Mesothelial cell of epicardium (in vitro differentiated cells): ENCODE data around the gene STK17A. TPM values are rescaled to one million over a fixed set of nuclear protein-coding genes. Genes with fewer than 3 reads are reported as not detected.
"Not testable (repeated sequence)": the region's sequence is repeated elsewhere in the genome, so short reads cannot be mapped to it uniquely, and the experiment has no call there.

Experiments used
- DNase-seq, 2 experiments: peaks; one replicate each; pipeline ENCODE4 v3.0.0; 2021; ENCODE audit warnings: low spot score in 2 of 2; ENCODE audit not compliant: unreplicated experiment in 2 of 2
- H3K27ac Mint-ChIP-seq: 2 replicates; pipeline ENCODE4 v1.8.0; 2021; ENCODE audit warnings: mixed read lengths
- H3K27me3 Mint-ChIP-seq: 2 replicates; pipeline ENCODE4 v1.8.0; 2021; ENCODE audit warnings: low read depth, mixed read lengths
- H3K36me3 Mint-ChIP-seq: 2 replicates; pipeline ENCODE4 v1.8.0; 2021; ENCODE audit warnings: mixed read lengths
- H3K4me1 Mint-ChIP-seq: 2 replicates; pipeline ENCODE4 v1.8.0; 2021; ENCODE audit warnings: mixed read lengths
- H3K4me3 Mint-ChIP-seq: 2 replicates; pipeline ENCODE4 v1.8.0; 2021; ENCODE audit warnings: mild to moderate bottlenecking, moderate library complexity, mixed read lengths
- H3K9me3 Mint-ChIP-seq: 2 replicates; pipeline ENCODE4 v1.8.0; 2021; ENCODE audit warnings: mixed read lengths
- total RNA-seq: library from RNA; stranded (reverse); gene quantifications from 3 replicates; pipeline ENCODE4 v1.2.1, GENCODE V29; 2021
- TF ChIP-seq, protein P1 (sequence below): fragments of 200-600 bp; sonication (generic); IDR thresholded peaks from one replicate; pipeline ENCODE4 v1.5.0; 2021; ENCODE audit warnings: antibody characterized with exemption; ENCODE audit not compliant: unreplicated experiment

Gene STK17A
- total RNA-seq, 1 donor from 2014 or later = 9.3 TPM

DNA sequence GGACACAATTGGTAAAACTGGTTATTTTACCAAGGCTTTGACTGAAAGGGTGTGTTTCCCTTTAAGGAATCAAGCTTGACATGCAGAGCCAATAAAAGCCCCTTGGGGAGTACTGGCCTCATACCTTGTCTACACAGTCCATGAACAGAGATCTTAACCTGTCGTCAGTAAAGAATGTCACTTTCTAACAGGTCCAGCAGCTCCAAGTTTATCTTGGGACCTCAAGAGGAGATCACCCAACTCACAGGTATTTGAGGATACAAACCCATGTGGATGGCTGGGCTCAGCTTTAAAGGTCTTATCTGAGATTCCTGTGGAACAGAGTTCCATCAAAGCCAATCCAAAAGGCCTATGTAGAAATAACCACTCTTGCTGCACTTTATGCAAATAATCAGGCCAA lies 85.1 kb downstream of the STK17A start:
- Mint-ChIP-seq H3K27me3 (no peaks in the 10 kb centered on the region), H3K4me1 (no peaks in the 10 kb centered on the region), H3K9me3 (peaks cover 36% of the 10 kb centered on the region), H3K27ac (no peak overlapping the region), H3K36me3 (peaks cover 53% of the 10 kb centered on the region), H3K4me3 (no peak overlapping the region)
- no peak for DNase-seq
- TF ChIP-seq, protein P1, sequence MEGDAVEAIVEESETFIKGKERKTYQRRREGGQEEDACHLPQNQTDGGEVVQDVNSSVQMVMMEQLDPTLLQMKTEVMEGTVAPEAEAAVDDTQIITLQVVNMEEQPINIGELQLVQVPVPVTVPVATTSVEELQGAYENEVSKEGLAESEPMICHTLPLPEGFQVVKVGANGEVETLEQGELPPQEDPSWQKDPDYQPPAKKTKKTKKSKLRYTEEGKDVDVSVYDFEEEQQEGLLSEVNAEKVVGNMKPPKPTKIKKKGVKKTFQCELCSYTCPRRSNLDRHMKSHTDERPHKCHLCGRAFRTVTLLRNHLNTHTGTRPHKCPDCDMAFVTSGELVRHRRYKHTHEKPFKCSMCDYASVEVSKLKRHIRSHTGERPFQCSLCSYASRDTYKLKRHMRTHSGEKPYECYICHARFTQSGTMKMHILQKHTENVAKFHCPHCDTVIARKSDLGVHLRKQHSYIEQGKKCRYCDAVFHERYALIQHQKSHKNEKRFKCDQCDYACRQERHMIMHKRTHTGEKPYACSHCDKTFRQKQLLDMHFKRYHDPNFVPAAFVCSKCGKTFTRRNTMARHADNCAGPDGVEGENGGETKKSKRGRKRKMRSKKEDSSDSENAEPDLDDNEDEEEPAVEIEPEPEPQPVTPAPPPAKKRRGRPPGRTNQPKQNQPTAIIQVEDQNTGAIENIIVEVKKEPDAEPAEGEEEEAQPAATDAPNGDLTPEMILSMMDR = no peak

DNA sequence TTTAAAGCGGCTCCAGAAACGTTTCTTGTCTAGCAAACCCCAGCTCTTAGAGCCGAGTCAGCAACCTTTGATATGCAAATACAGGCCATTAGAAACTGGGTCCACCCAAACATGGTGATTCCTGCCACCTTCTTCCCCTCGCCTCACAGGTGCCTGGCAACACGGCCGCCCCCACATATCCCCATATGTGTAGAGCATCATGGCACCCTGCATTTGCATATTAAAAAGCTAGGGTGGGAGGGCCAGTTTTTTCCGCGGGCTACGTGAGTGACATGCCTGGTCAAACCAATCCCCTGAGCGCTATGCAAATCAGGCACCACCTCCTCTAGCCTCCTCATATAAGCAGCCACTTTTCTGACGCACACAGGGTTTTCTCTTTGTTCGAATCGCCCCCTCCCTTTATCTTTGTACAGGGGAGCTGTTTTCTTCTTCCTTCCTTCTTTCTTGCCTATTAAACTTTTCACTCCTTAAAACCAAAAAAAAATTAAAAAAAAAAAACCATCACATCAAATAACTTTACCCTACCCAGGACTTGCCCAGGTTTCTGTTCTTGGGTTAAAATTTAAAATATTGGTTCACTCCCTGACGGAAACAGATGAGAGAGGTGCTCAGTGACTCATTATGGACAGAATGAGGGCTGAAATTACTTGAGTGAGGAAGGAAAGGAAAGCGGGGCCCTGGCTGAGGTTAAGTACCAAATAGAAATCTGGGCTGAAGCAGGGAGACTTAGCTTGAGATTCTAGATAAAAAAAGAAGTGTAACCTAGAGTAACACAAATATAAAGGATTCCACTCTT lies 86.6 kb downstream of the STK17A start:
- Mint-ChIP-seq H3K27ac (no peak overlapping the region), H3K9me3 (peaks cover 47% of the 10 kb centered on the region)
- no peak for DNase-seq

DNA sequence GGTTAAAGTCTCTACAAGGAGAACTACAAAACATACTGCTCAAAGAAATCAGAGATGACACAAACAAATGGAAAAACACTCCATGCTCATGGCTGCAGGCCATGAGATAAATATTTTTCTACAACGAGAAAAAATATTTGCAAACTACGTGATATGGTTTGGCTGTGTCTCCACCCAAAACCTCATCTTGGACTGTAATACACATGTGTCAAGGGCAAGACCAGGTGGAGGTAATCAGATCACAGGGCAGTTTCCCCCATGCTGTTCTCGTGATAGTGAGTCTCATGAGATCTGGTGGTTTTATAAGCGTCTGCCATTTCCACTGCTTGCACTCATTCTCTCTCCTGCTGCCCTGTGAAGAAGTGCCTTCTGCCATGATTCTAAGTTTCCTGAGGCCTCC lies 88.6 kb downstream of the STK17A start:
- no peak for DNase-seq
- no peaks in the 10 kb centered on the region for H3K4me1 Mint-ChIP-seq
- peaks cover 61% of the 10 kb centered on the region for H3K9me3 Mint-ChIP-seq
- peaks cover 60% of the 10 kb centered on the region for H3K36me3 Mint-ChIP-seq
- no peaks in the 10 kb centered on the region for H3K27me3 Mint-ChIP-seq
- no peak overlapping the region for H3K27ac Mint-ChIP-seq
- TF ChIP-seq, protein P1 = no peak
- no peak overlapping the region for H3K4me3 Mint-ChIP-seq

More for the DNA sequence above, 86.6 kb downstream of the STK17A start:
- H3K4me1 Mint-ChIP-seq = no peaks in the 10 kb centered on the region
- peaks cover 60% of the 10 kb centered on the region for H3K36me3 Mint-ChIP-seq
- TF ChIP-seq, protein P1 = no peak
- no peaks in the 10 kb centered on the region for H3K27me3 Mint-ChIP-seq
- no peak overlapping the region for H3K4me3 Mint-ChIP-seq

DNA sequence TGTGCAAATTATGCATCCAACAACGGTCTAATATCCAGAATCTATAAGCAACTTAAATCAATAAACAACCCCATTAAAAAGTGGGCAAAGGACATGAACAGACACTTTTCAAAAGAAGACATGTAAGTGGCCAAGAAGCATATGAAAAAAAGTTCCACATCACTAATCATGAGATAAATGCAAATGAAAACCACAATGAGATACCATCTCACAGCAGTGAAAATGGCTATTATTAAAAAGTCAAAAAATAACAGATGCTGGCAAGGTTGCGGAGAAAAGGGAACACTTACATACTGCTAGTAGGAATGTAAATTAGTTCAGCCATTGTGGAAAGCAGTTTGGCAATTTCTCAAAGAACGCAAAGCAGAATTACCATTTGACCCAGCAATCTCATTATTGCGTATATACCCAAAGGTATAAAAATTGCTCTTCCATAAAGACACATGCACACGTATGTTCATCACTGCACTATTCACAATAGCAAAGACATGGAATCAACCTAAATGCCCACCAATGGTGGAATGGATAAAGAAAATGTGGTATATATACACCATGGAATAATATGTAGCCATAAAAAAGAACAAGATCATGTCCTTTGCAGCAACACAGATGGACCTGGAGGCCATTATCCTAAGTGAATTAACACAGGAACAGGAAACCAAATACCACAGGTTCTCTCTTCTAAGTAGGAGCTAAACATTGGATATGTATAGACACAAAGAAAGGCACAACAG lies 90.5 kb downstream of the STK17A start:
- H3K4me1 Mint-ChIP-seq, H3K27me3 Mint-ChIP-seq, H3K4me3 Mint-ChIP-seq, DNase-seq, H3K27ac Mint-ChIP-seq: not testable (repeated sequence)
- Mint-ChIP-seq H3K9me3 (peaks cover 53% of the 10 kb centered on the region), H3K36me3 (peaks cover 47% of the 10 kb centered on the region)

DNA sequence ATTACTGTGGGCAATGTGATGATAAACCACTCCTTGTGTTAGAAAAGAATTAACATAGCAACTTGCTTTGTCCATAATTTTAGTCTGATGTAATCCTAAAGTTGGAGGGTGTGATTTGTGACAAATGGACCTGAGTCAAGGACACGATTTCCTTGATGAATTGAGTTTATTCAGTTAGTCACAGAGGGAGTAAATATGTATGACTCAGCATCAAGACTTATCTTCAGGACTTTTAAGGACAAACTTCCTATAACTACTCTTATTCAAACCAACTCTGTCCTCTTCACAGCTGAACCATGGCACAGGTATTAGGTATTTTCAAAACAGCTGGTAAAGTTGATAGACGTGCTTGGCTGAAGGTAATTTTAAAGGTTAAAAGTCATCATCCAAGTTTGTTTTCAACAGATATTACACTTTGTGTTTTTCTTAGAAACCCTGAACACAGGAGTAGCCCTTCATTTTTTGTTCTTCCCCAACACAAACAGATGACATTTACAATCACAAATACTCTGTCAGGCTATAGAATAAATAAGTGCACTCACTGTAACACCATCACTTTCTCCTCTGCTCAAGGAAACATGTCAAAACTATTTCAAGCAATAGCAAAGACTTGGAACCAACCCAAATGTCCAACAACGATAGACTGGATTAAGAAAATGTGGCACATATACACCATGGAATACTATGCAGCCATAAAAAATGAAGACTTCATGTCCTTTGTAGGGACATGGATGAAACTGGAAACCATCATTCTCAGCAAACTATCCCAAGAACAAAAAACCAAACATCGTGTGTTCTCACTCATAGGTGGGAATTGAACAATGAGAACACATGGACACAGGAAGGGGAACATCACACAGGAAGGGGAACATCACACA lies 91.9 kb downstream of the STK17A start:
- peaks cover 39% of the 10 kb centered on the region for H3K36me3 Mint-ChIP-seq
- H3K27me3 Mint-ChIP-seq = no peaks in the 10 kb centered on the region
- peaks cover 46% of the 10 kb centered on the region for H3K9me3 Mint-ChIP-seq
- no peak overlapping the region for H3K27ac Mint-ChIP-seq
- DNase-seq = no peak
- H3K4me3 Mint-ChIP-seq = no peak overlapping the region
- TF ChIP-seq, protein P1 = no peak
- peaks cover under 1% of the 10 kb centered on the region for H3K4me1 Mint-ChIP-seq

Other genes with a start within 250 kb of the STK17A start
- gene COA1, start 146.4 kb downstream of the STK17A start, total RNA-seq = 89.3 to 93.7 TPM (median 91.8 TPM) in 3 replicates
- gene BLVRA, start 175.6 kb downstream of the STK17A start, total RNA-seq = 27.3 to 29.6 TPM (median 28.9 TPM) in 3 replicates